PC-3 (cell line): Measurements from ENCODE around the gene FBXW5.

Experiments
- EZH2 ChIP-seq: fragments of 300-600 bp; sonication (generic); IDR thresholded peaks from one replicate; pipeline ENCODE4 v1.6.1; 2017; ENCODE audit warnings: antibody characterized with exemption, mild to moderate bottlenecking, low read length; ENCODE audit not compliant: unreplicated experiment
- EZH2phosphoT487 ChIP-seq: fragments of 300-600 bp; sonication (generic); IDR thresholded peaks from 2 replicates; pipeline ENCODE4 v1.6.1; 2018; ENCODE audit warnings: mild to moderate bottlenecking, antibody characterized with exemption, low read length, borderline replicate concordance
- TF ChIP-seq, protein P1 (sequence below): fragments of 300-600 bp; sonication (generic); conservative IDR thresholded peaks from 2 replicates; pipeline ENCODE4 v1.5.1; 2017; ENCODE audit warnings: antibody characterized with exemption, low read depth, mild to moderate bottlenecking, low read length

DNA sequence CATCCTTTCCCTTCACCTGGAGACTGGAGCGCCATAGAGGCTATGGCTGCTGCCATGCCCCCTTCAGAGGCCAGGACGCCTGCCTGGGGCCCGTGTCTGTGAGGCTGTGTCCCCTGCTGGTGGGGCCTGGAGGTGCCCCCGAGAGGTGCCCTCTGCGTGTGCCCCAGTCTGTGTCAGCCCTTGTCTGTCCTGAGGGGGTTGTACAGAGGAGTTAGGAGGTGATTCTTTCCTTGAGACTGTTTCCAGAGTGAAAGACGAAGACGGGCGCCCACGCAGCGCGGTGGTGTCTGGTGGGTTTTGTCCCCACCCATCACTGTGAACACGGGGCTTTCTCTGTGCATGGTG is 33.7 kb downstream of the FBXW5 start:
- TF ChIP-seq, protein P1, sequence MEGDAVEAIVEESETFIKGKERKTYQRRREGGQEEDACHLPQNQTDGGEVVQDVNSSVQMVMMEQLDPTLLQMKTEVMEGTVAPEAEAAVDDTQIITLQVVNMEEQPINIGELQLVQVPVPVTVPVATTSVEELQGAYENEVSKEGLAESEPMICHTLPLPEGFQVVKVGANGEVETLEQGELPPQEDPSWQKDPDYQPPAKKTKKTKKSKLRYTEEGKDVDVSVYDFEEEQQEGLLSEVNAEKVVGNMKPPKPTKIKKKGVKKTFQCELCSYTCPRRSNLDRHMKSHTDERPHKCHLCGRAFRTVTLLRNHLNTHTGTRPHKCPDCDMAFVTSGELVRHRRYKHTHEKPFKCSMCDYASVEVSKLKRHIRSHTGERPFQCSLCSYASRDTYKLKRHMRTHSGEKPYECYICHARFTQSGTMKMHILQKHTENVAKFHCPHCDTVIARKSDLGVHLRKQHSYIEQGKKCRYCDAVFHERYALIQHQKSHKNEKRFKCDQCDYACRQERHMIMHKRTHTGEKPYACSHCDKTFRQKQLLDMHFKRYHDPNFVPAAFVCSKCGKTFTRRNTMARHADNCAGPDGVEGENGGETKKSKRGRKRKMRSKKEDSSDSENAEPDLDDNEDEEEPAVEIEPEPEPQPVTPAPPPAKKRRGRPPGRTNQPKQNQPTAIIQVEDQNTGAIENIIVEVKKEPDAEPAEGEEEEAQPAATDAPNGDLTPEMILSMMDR, result no peak
- TF ChIP-seq EZH2 (no peak), EZH2phosphoT487 (no peak)
